NB4 (cell line): Measurements from ENCODE around the gene GRID2.

Experiments used
- MYC ChIP-seq: IDR thresholded peaks from 2 replicates; pipeline ENCODE4 v1.6.1; 2011; ENCODE audit warnings: low read depth, low read length
- POLR2A ChIP-seq: IDR thresholded peaks from 2 replicates; pipeline ENCODE4 v1.6.1; 2011; ENCODE audit warnings: mild to moderate bottlenecking; ENCODE audit not compliant: insufficient read length; ENCODE audit errors: extremely low read depth
- TF ChIP-seq, protein P1 (sequence below): IDR thresholded peaks from one replicate; pipeline ENCODE4 v1.5.1; 2012; ENCODE audit warnings: low read depth, low read length
- TF ChIP-seq, protein P2 (sequence below): IDR thresholded peaks from 2 replicates; pipeline ENCODE4 v1.6.1; 2011; ENCODE audit warnings: low read depth, low read length

DNA sequence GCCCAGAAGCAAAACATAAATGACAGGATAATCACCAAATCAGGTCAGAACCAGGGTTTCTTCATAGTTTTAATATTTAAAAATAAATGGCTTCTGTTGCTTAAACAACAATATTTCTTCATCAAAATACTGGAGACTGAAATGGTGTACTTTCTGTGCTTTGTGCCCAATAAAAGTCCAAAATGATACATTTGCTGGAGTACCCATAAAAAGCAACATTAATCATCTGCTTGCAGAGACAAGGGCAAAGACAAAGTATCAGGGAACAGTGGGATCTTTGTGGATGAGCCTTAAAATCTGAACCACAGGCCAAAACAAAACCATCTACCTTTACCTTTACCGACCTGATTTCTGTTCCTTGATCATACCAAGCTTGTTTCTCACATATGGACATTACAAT is 840.9 kb downstream of the GRID2 start:
- TF ChIP-seq, protein P1, sequence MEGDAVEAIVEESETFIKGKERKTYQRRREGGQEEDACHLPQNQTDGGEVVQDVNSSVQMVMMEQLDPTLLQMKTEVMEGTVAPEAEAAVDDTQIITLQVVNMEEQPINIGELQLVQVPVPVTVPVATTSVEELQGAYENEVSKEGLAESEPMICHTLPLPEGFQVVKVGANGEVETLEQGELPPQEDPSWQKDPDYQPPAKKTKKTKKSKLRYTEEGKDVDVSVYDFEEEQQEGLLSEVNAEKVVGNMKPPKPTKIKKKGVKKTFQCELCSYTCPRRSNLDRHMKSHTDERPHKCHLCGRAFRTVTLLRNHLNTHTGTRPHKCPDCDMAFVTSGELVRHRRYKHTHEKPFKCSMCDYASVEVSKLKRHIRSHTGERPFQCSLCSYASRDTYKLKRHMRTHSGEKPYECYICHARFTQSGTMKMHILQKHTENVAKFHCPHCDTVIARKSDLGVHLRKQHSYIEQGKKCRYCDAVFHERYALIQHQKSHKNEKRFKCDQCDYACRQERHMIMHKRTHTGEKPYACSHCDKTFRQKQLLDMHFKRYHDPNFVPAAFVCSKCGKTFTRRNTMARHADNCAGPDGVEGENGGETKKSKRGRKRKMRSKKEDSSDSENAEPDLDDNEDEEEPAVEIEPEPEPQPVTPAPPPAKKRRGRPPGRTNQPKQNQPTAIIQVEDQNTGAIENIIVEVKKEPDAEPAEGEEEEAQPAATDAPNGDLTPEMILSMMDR: no peak
- TF ChIP-seq POLR2A: no peak
- TF ChIP-seq MYC: no peak
- TF ChIP-seq, protein P2, sequence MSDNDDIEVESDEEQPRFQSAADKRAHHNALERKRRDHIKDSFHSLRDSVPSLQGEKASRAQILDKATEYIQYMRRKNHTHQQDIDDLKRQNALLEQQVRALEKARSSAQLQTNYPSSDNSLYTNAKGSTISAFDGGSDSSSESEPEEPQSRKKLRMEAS: no peak
